SU-DHL-6 (cell line): ENCODE data around the gene SEC16A.

Experiments used
- H2AFZ ChIP-seq: fragments of 200-600 bp; sonication (generic); 2 replicates; pipeline ENCODE4 v1.6.1; 2014; ENCODE audit warnings: low read depth, mild to moderate bottlenecking, moderate library complexity, mixed read lengths, antibody characterized with exemption, low read length; ENCODE audit not compliant: severe bottlenecking
- H3F3A ChIP-seq: fragments of 200-600 bp; shearing (Covaris generic); 2 replicates; pipeline ENCODE4 v1.6.0; 2016; ENCODE audit warnings: antibody characterized with exemption, mild to moderate bottlenecking; ENCODE audit not compliant: insufficient read depth
- H3K27ac ChIP-seq: fragments of 200-600 bp; sonication (generic); 2 replicates; pipeline ENCODE4 v1.5.1; 2016; ENCODE audit warnings: low read depth, mild to moderate bottlenecking, low read length, moderate library complexity, mixed read lengths
- H3K27me3 ChIP-seq: fragments of 200-600 bp; sonication (generic), shearing (Covaris generic); 2 replicates; pipeline ENCODE4 v1.6.0; 2014; ENCODE audit warnings: mild to moderate bottlenecking, low read length
- H3K36me3 ChIP-seq: fragments of 200-600 bp; sonication (generic); 2 replicates; pipeline ENCODE4 v1.6.1; 2014; ENCODE audit warnings: mild to moderate bottlenecking, low read length, mixed read lengths
- H3K4me2 ChIP-seq: fragments of 300-600, 200-600 bp; shearing (Covaris generic), sonication (generic); 2 replicates; pipeline ENCODE4 v1.6.0; 2014; ENCODE audit warnings: low read length, low read depth, mild to moderate bottlenecking; ENCODE audit not compliant: poor library complexity, severe bottlenecking
- H3K4me3 ChIP-seq: fragments of 200-600 bp; sonication (generic); 2 replicates; pipeline ENCODE4 v1.5.1; 2014; ENCODE audit warnings: antibody characterized with exemption, low read length, mild to moderate bottlenecking, mixed read lengths; ENCODE audit not compliant: insufficient read depth, poor library complexity, severe bottlenecking
- H3K79me2 ChIP-seq: fragments of 200-600 bp; sonication (generic); 2 replicates; pipeline ENCODE4 v1.6.1; 2014; ENCODE audit warnings: mild to moderate bottlenecking, low read length, moderate library complexity; ENCODE audit not compliant: insufficient read depth
- H3K9ac ChIP-seq: fragments of 200-600 bp; sonication (generic); 2 replicates; pipeline ENCODE4 v1.7.0; 2014; ENCODE audit warnings: mild to moderate bottlenecking, low read length
- H3K9me2 ChIP-seq: fragments of 200-600 bp; sonication (generic); replicated peaks from 2 replicates; pipeline ENCODE4 v1.6.1; 2014; ENCODE audit warnings: low read length; ENCODE audit not compliant: insufficient read depth
- H3K9me3 ChIP-seq: fragments of 200-600 bp; sonication (generic); 2 replicates; pipeline ENCODE4 v1.6.1; 2014; ENCODE audit warnings: low read length, mixed read lengths; ENCODE audit not compliant: insufficient read depth
- H4K20me1 ChIP-seq: fragments of 200-600 bp; sonication (generic); 2 replicates; pipeline ENCODE4 v1.6.1; 2014; ENCODE audit warnings: low read depth, mild to moderate bottlenecking, antibody characterized with exemption, low read length, moderate library complexity, mixed read lengths
- EZH2phosphoT487 ChIP-seq: fragments of 200-600 bp; sonication (generic), shearing (Covaris generic); conservative IDR thresholded peaks from 2 replicates; pipeline ENCODE4 v1.6.1; 2018; ENCODE audit warnings: mild to moderate bottlenecking, antibody characterized with exemption, low read length, moderate library complexity, mixed read lengths
- TF ChIP-seq, protein P1 (sequence below): fragments of 200-600 bp; sonication (generic); IDR thresholded peaks from one replicate; pipeline ENCODE4 v1.5.1; 2017; ENCODE audit warnings: antibody characterized with exemption, mild to moderate bottlenecking, low read length, moderate library complexity; ENCODE audit not compliant: insufficient read depth, poor library complexity, severe bottlenecking

The SEC16A gene

GRCh38 chr9:136501686-136502085 is 18.8 kb upstream of the SEC16A start:
- Histone ChIP-seq H3K4me2 (no peak overlapping the region), H3K36me3 (no peaks in the 10 kb centered on the region), H2AFZ (no peak overlapping the region), H3K9ac (no peak overlapping the region), H3K79me2 (no peaks in the 10 kb centered on the region), H3F3A (no peaks in the 10 kb centered on the region), H3K27ac (no peak overlapping the region), H3K4me3 (no peak overlapping the region), H3K9me2 (no peaks in the 10 kb centered on the region), H3K27me3 (no peaks in the 10 kb centered on the region), H4K20me1 (no peaks in the 10 kb centered on the region), H3K9me3 (no peaks in the 10 kb centered on the region)
- TF ChIP-seq, protein P1, sequence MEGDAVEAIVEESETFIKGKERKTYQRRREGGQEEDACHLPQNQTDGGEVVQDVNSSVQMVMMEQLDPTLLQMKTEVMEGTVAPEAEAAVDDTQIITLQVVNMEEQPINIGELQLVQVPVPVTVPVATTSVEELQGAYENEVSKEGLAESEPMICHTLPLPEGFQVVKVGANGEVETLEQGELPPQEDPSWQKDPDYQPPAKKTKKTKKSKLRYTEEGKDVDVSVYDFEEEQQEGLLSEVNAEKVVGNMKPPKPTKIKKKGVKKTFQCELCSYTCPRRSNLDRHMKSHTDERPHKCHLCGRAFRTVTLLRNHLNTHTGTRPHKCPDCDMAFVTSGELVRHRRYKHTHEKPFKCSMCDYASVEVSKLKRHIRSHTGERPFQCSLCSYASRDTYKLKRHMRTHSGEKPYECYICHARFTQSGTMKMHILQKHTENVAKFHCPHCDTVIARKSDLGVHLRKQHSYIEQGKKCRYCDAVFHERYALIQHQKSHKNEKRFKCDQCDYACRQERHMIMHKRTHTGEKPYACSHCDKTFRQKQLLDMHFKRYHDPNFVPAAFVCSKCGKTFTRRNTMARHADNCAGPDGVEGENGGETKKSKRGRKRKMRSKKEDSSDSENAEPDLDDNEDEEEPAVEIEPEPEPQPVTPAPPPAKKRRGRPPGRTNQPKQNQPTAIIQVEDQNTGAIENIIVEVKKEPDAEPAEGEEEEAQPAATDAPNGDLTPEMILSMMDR, result no peak
- no peak for TF ChIP-seq EZH2phosphoT487

DNA sequence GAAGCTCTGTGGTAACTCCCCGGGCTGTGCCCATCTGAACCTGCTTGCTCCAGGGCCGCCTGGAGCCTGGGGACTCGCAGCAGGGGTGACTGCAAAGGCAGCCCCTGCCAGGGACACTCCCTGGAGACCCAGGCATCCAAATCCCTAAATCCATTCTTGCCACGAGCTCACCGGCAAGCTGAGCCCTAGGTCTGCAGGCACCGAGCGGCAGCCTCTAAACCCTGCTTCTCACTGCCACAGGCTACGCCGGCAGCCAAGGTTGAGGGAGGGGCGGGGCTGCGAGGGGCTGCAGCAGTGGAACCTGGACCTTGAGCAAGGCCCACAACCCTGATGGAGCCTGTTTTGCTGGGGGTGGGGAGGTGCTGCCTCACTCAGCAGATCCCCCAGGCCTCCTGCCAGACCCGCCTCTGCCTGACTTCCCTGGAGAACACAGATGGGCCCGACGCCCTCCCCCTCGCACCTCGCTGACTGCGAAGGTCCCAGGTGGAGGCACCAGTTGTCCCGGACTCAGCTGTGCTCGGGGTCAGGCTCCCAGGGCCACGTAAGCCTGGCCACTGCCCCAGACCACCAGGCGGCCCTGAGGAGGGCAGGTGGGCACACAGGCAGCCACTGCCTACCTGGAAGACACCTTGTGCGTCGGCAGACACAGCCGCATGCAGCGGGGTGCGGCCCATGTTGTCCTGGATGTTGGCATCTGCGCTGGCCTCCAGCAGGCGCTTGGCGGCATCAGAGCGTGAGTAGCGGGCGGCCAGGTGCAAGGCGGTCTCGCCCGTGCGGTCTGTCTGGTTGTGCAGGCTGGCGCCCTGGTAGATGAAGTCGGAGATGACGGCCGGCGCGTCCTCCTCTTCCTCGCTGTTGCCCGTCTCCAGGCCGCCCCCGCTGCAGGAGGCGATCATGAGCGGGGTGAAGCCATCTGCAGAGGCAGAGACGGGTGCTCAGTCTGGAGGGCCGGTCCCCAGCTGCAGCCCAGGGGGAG is 17.4 kb upstream of the SEC16A start:
- no peaks in the 10 kb centered on the region for H4K20me1 ChIP-seq
- H3K9me2 ChIP-seq, result no peaks in the 10 kb centered on the region
- H3K27ac ChIP-seq, result no peak overlapping the region
- no peaks in the 10 kb centered on the region for H3F3A ChIP-seq
- H3K9me3 ChIP-seq, result no peaks in the 10 kb centered on the region
- H3K27me3 ChIP-seq, result no peaks in the 10 kb centered on the region
- no peak for TF ChIP-seq EZH2phosphoT487
- TF ChIP-seq, protein P1, result no peak
- H3K36me3 ChIP-seq, result no peaks in the 10 kb centered on the region
- no peaks in the 10 kb centered on the region for H3K79me2 ChIP-seq
- no peak overlapping the region for H3K9ac ChIP-seq
- no peak overlapping the region for H3K4me3 ChIP-seq
- H2AFZ ChIP-seq, result no peak overlapping the region
- no peak overlapping the region for H3K4me2 ChIP-seq

GRCh38 chr9:136499071-136499934 is 16.5 kb upstream of the SEC16A start:
- H3K36me3 ChIP-seq, result no peaks in the 10 kb centered on the region

More at GRCh38 chr9:136499071-136499934, 16.5 kb upstream of the SEC16A start:
- Histone ChIP-seq H3K4me3 (no peak overlapping the region), H3F3A (no peaks in the 10 kb centered on the region), H3K79me2 (no peaks in the 10 kb centered on the region), H3K27ac (no peak overlapping the region), H3K27me3 (no peaks in the 10 kb centered on the region), H4K20me1 (no peaks in the 10 kb centered on the region), H2AFZ (no peak overlapping the region), H3K9me2 (no peaks in the 10 kb centered on the region), H3K9ac (no peak overlapping the region), H3K9me3 (no peaks in the 10 kb centered on the region), H3K4me2 (no peak overlapping the region)
- TF ChIP-seq, protein P1, result no peak
- TF ChIP-seq EZH2phosphoT487, result no peak
